DMS114 treated with DMSO at 0.1 percent for 48 hours (cell line): Measurements from ENCODE around the gene HOXA13.

Experiments used
- DNase-seq: peaks from one replicate; lab custom pipeline; 2025; ENCODE audit not compliant: unreplicated experiment; lab: John Stamatoyannopoulos, UW

Gene HOXA13

DNA sequence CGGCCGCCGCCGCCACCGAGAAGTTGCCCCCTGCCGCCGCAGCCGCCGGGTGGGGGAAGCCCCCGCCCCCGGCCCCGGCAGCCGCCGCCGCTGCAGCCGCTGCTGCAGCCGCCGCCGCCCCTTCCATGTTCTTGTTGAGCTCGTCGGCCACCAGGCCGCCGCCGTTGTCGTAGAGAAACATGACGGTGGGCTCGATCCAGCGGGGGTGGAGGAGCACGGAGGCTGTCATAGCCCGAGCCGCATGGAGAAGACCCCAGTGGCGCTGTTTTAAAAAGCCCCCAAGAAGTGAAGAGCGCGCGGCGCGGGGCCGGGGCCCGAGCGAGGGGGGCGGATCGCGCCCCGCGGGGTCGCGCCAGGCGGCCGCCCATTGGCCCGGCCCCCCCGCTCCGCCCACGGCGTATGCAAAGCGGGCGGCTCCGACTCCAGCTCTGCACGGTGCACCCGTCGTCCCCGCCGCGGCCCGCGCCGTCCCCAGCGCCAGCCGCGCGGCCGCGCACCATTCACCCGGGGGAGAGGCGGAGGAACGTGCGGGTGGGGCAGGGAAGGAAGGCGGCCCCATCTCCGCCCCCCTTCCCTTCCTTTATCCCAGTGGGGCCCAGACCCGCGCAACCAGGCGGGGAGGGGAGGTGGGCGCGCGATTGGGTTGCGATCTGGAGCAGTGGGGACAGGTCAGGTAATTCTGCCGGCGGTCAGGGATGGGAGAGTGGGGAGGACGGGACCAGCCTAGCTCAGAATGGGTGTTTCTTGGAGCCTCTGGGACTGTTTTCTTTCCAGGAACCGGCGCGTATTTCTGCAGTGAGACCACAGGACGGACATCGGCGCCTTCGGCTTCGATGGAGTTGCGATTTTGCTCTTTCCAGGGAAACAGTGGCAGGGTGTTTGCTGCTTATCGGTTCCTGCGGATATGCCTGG lies at the start of gene HOXA13:
Gene HOXA13 (minus strand): TSS at position 243 of the 912 bp plus-strand sequence. CDS start 14 bp downstream, at position 229.
- no peak for DNase-seq

- no peak for DNase-seq
Observed at GRCh38 chr7:27248911-27249723, 49.2 kb upstream of the HOXA13 start.

- no peak for DNase-seq
Observed at GRCh38 chr7:27248427-27248806, 48.5 kb upstream of the HOXA13 start.

DNA sequence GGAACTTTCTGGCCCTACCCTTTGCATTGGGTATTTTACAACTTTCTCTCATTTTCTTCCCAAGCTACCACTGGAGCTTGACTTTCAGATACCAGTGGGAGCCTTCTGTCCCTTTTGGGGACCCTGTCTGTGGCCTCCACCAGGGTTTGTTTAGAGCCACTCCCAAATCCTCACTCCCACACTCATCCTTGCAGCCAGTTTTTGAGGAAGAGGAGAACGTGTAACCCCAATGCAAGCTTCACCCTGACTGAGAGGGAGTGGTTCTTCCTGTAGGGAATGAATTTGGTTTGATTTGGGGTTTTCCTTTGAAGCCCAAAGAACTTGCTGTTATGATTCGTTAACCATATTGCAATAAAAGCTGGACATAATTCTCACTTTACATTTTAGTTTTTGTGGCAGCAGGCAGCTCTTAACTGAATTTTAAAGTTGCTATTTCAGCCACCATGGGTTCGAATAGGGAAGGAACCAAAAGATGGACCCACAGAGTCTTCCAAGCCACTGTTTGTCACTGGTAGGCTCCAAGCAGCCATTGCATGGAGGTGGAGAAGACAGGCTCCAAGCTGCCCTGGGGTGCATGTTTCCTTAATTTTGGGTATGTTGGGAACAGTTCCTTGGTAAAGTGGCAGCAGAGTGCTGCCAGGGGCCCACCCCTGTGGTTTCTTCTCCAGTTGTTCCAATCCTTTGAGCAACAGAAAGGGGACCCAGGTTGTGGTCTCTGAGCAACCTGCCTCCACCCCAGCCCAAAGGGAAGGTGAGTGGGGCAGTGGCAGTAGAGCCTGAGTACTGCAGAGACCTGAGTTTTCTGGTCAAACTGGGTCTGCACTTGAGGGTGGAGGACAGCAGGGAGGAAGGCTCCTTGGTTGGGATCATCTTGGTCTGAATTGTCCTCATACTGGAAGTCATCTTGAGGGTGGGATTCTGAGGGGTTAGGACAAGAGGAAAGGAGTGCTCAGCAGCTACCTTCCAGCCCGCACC lies 47.8 kb upstream of the HOXA13 start:
- no peak for DNase-seq

DNA sequence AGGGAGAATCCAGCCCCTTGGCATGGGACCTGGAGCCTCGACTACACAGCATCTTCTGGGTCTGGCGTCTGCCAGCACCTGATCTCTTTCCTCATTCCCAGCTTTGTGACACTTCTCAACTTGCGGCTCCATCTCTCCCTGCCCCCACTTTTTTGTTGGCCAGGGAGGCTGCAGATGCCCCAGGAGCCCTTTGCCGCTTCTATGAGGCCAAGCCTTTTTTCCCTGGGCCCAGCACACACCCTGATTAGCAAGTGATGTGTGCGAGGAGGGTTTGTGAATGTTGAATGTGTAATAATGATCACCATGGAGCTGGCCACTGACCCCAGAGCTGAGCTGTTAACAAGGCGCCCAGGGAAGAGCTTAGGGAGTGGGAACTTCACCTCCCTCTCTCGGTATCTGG lies 47.1 kb upstream of the HOXA13 start:
- DNase-seq: no peak

- no peak for DNase-seq
Observed at GRCh38 chr7:27245798-27246691, 46.2 kb upstream of the HOXA13 start.

GRCh38 chr7:27245124-27245797 lies 45.4 kb upstream of the HOXA13 start:
- DNase-seq: no peak

GRCh38 chr7:27244488-27245123 lies 44.7 kb upstream of the HOXA13 start:
- DNase-seq: no peak

DNA sequence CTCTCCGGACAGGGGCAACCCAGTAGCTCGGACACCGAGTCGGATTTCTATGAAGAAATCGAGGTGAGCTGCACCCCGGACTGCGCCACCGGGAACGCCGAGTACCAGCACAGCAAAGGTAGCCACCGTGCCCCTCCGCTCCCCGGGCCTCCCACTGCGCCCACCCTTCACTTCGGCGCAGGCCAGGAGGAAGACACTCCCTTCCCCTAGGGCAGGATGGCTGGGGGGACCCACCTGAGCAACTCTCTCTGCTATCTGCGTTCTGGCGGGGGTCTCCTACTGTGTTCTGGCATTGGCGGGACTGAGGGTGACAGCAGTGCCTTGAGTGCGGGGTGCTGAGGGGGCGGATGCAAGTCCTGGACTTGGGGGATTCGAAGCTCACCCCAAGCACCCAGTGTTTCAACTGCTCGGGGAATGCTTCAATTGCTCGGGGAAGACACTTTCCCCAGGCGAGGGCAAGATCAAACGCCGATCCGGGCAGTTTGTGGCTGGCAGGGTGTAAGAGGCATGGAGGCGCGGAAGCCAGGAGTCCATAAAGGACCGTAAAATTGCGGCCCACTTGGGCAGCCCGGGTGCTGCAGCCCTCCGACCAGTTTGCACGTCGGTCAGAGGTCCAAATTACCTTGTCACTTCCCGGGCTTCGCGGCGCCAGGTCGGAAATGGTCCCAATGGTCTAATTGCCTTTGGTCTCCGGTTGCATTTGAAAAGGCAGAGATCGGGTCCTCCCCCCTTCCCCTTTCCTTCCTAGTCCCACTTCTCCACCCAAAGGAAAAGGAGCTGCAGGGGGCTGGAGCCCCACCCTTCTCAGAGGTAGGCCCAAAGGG lies 43.7 kb upstream of the HOXA13 start:
- DNase-seq: no peak

GRCh38 chr7:27242555-27243339 lies 42.9 kb upstream of the HOXA13 start, which contains the start of gene EVX1:
Gene EVX1 (plus strand): TSS chr7:27242802. CDS start chr7:27243031, 229 bp downstream.
- DNase-seq: no peak

DNA sequence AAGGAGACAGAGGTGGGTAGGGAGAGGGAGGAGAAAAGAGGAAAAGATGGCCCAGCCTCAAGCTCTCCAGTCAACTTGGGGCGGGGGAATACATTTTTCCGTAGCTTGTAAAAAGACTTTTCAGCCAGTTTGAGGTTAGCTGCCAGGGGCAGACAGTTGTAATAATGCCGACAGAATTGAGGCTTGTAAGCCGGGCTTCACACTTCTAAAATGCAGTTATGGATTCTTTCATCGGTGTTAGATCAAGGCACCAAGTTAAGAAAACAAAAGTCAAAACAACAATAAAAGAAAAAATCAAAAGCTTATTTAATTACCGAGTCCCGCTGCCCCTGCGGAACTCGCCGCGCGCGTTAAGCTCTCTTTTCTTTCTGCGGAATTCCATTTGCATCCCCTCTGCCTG lies 42.3 kb upstream of the HOXA13 start:
- DNase-seq: no peak

DNA sequence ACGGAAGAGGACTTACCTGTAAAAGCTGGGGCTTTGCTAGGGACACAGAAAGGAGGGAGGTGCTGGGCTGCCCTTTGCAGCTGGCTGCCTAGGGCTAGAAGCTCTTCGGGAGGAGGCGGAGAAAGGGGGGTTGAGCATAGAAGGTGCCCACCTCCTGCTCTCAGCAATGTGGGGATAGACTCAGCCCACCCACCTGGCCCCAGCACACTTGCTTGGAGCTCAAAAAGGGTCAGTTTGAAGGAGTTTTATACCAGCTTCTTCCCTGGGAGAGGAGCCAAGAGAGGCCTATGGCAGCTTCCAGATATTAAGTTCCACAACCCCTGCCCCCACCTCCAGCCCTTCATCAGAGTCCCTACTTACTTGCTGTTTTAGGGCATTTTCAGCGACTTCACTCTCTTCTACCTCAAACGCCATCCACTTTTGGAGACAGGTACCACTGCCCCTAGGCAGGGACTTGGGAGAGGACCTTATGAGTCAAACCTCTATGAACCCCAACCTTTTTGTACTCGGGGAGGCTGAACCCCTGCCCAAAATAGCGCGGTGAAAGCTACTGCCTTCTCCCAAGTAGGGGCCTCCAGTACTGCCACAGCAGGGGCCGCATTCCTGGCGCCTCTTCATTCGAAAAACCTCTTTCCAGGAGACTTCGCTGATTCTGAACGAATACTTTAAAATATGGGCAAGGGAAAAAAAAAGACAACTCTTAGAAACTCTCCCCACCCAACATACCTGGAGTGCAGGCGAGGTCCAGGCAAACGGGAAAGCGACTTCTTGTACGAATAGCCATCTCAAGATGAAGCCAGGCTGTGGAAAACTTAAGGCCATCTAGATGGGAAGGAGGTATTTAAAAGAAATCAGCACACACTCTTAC lies 41.5 kb upstream of the HOXA13 start:
- no peak for DNase-seq

GRCh38 chr7:27240015-27240731 lies 40.3 kb upstream of the HOXA13 start:
- no peak for DNase-seq

GRCh38 chr7:27239387-27240014 lies 39.6 kb upstream of the HOXA13 start:
- DNase-seq: no peak

DNA sequence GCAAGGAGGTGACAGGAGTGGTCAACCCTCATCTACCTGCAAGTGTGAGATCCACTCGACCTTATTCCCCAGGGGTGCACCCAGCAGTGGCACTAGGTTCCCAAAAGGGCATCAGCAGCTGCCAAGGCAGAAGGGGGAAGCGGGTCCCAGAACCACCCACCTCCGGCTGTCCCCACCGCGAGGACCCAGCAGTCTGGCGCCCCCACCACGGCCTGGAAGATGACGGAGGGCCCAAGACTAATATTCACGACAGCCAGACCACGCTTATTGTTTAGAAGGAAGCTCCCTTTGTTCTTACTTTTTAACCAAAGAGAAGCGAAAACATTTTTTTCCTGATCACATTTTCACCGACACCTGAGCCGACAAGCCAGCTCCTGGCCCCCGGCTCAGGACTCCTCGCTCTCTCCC lies 39.1 kb upstream of the HOXA13 start:
- no peak for DNase-seq
